OCI-LY1 (cell line): Measurements from ENCODE around the gene RAB7A.
A peak's percentile ranks its signal among the peaks of the same experiment; 100 is the strongest.

Source experiments
- H2AFZ ChIP-seq: fragments of 200-600 bp; sonication (generic), shearing (Covaris generic); 2 replicates; pipeline ENCODE4 v1.6.0; 2014; ENCODE audit warnings: antibody characterized with exemption, mild to moderate bottlenecking, low read length
- H3F3A ChIP-seq: fragments of 200-600 bp; sonication (generic), shearing (Covaris generic); 2 replicates; pipeline ENCODE4 v1.6.0; 2014; ENCODE audit warnings: mild to moderate bottlenecking, antibody characterized with exemption, low read length, moderate library complexity; ENCODE audit not compliant: insufficient read depth
- H3K27ac ChIP-seq: fragments of 200-600 bp; sonication (generic); 2 replicates; pipeline ENCODE4 v1.5.1; 2014; ENCODE audit warnings: low read length, mixed run types, mild to moderate bottlenecking, low read depth; ENCODE audit not compliant: poor library complexity, severe bottlenecking
- H3K27me3 ChIP-seq: fragments of 200-600 bp; sonication (generic); 2 replicates; pipeline ENCODE4 v1.6.0; 2014; ENCODE audit warnings: antibody characterized with exemption, mild to moderate bottlenecking, low read length, moderate library complexity; ENCODE audit not compliant: insufficient read depth
- H3K36me3 ChIP-seq: fragments of 200-600 bp; sonication (generic); 2 replicates; pipeline ENCODE4 v1.6.1; 2014; ENCODE audit warnings: mild to moderate bottlenecking, antibody characterized with exemption, low read length, moderate library complexity, mixed read lengths; ENCODE audit not compliant: insufficient read depth
- H3K4me1 ChIP-seq: fragments of 200-600 bp; sonication (generic); 2 replicates; pipeline ENCODE4 v1.5.1; 2014; ENCODE audit warnings: mild to moderate bottlenecking, low read length, moderate library complexity; ENCODE audit not compliant: insufficient read depth, severe bottlenecking
- H3K4me2 ChIP-seq: fragments of 200-600 bp; sonication (generic), shearing (Covaris generic); 2 replicates; pipeline ENCODE4 v1.6.1; 2014; ENCODE audit warnings: low read length
- H3K4me3 ChIP-seq: fragments of 200-600 bp; sonication (generic); 2 replicates; pipeline ENCODE4 v1.5.1; 2014; ENCODE audit warnings: low read length, low read depth, mild to moderate bottlenecking, mixed read lengths; ENCODE audit not compliant: poor library complexity, severe bottlenecking
- H3K79me2 ChIP-seq: fragments of 200-600 bp; shearing (Covaris generic); 2 replicates; pipeline ENCODE4 v1.6.1; 2016; ENCODE audit warnings: mixed run types, low read length, mixed read lengths; ENCODE audit not compliant: insufficient read depth
- H3K9ac ChIP-seq: fragments of 200-600 bp; sonication (generic), shearing (Covaris generic); 2 replicates; pipeline ENCODE4 v1.6.1; 2014; ENCODE audit warnings: mild to moderate bottlenecking, low read length, mixed read lengths
- H3K9me2 ChIP-seq: fragments of 200-600 bp; sonication (generic), shearing (Covaris generic); 2 replicates; pipeline ENCODE4 v1.6.1; 2014; ENCODE audit warnings: low read depth, mild to moderate bottlenecking, low read length, mixed read lengths
- H3K9me3 ChIP-seq: fragments of 200-600 bp; shearing (Covaris generic); 2 replicates; pipeline ENCODE4 v1.6.1; 2014; ENCODE audit warnings: low read length, mixed read lengths
- H4K20me1 ChIP-seq: fragments of 200-600 bp; sonication (generic), shearing (Covaris generic); 2 replicates; pipeline ENCODE4 v1.6.0; 2016; ENCODE audit warnings: mild to moderate bottlenecking, low read length; ENCODE audit not compliant: insufficient read depth
- CTCF ChIP-seq: fragments of 200-600 bp; sonication (generic), shearing (Covaris generic); IDR thresholded peaks from 2 replicates; pipeline ENCODE4 v1.5.1; 2017; ENCODE audit warnings: mild to moderate bottlenecking, antibody characterized with exemption, low read length, moderate library complexity, mixed read lengths
- EZH2 ChIP-seq: fragments of 200-600 bp; sonication (generic), shearing (Covaris generic); IDR thresholded peaks from 2 replicates; pipeline ENCODE4 v1.8.0; 2017; ENCODE audit warnings: borderline replicate concordance, mixed run types, mild to moderate bottlenecking, antibody characterized with exemption, low read length, moderate library complexity, mixed read lengths

Gene RAB7A

GRCh38 chr3:128846486-128846891 lies 120.5 kb downstream of the RAB7A start:
- no peaks in the 10 kb centered on the region for H4K20me1 ChIP-seq
- no peaks in the 10 kb centered on the region for H3K9me3 ChIP-seq
- H3K36me3 ChIP-seq: no peaks in the 10 kb centered on the region
- peak overlapping the region; percentile 71 for H3K4me2 ChIP-seq
- H3K27ac ChIP-seq: no peak overlapping the region
- H3K9me2 ChIP-seq: no peaks in the 10 kb centered on the region
- no peaks in the 10 kb centered on the region for H3F3A ChIP-seq
- peak overlapping the region; percentile 57; the same call in 1 of the 2 replicates for H3K9ac ChIP-seq
- peak overlapping the region; percentile 48 for H3K4me3 ChIP-seq
- no peaks in the 10 kb centered on the region for H3K79me2 ChIP-seq
- peaks cover 16% of the 10 kb centered on the region for H3K4me1 ChIP-seq
- H3K27me3 ChIP-seq: no peaks in the 10 kb centered on the region; the same call in 1 of the 2 replicates
- TF ChIP-seq EZH2: no peak
- no peak for TF ChIP-seq CTCF
- no peak overlapping the region for H2AFZ ChIP-seq

GRCh38 chr3:128847666-128848370 lies 121.8 kb downstream of the RAB7A start:
- Histone ChIP-seq H3K9me2 (no peaks in the 10 kb centered on the region), H3K9me3 (no peaks in the 10 kb centered on the region), H3K27me3 (no peaks in the 10 kb centered on the region; the same call in 1 of the 2 replicates), H3K79me2 (no peaks in the 10 kb centered on the region), H3F3A (no peaks in the 10 kb centered on the region), H3K4me1 (peaks cover 16% of the 10 kb centered on the region), H3K36me3 (no peaks in the 10 kb centered on the region), H3K27ac (no peak overlapping the region), H2AFZ (no peak overlapping the region), H3K4me2 (no peak overlapping the region), H3K9ac (no peak overlapping the region), H4K20me1 (no peaks in the 10 kb centered on the region), H3K4me3 (no peak overlapping the region)
- TF ChIP-seq CTCF: no peak

GRCh38 chr3:128848936-128849335 lies 123.0 kb downstream of the RAB7A start:
- Histone ChIP-seq H3K4me3 (no peak overlapping the region), H2AFZ (no peak overlapping the region), H3K4me1 (peaks cover 16% of the 10 kb centered on the region)

More at GRCh38 chr3:128848936-128849335, 123.0 kb downstream of the RAB7A start:
- H3K79me2 ChIP-seq: no peaks in the 10 kb centered on the region
- no peak overlapping the region for H3K4me2 ChIP-seq
- H3K9me3 ChIP-seq: 0 out of 2 replicates have a peak, but pooled peaks cover under 1% of the 10 kb centered on the region
- TF ChIP-seq EZH2 (no peak), CTCF (no peak)
- no peaks in the 10 kb centered on the region for H4K20me1 ChIP-seq
- no peak overlapping the region for H3K9ac ChIP-seq
- no peak overlapping the region for H3K27ac ChIP-seq
- no peaks in the 10 kb centered on the region for H3K9me2 ChIP-seq
- no peaks in the 10 kb centered on the region; the same call in 1 of the 2 replicates for H3K36me3 ChIP-seq
- no peaks in the 10 kb centered on the region; the same call in 1 of the 2 replicates for H3K27me3 ChIP-seq
- H3F3A ChIP-seq: no peaks in the 10 kb centered on the region
